Type B pancreatic cell (in vitro differentiated cells): ENCODE measurements around the gene CNTFR. TPM values are rescaled to one million over a fixed set of nuclear protein-coding genes. Genes with fewer than 3 reads are reported as not detected.

ENCODE experiments used
- DNase-seq: peaks from one replicate; pipeline ENCODE4 v3.0.0; 2021; ENCODE audit warnings: mixed read lengths; ENCODE audit not compliant: unreplicated experiment; ENCODE audit errors: extremely low spot score
- H3K27ac Mint-ChIP-seq: 2 replicates; pipeline ENCODE4 v1.8.0; 2021; ENCODE audit warnings: mild to moderate bottlenecking, mixed read lengths
- H3K27me3 Mint-ChIP-seq: 2 replicates; pipeline ENCODE4 v1.8.0; 2021; ENCODE audit warnings: mixed read lengths
- H3K36me3 Mint-ChIP-seq: 2 replicates; pipeline ENCODE4 v1.8.0; 2021; ENCODE audit warnings: mixed read lengths
- H3K4me1 Mint-ChIP-seq: one replicate; pipeline ENCODE4 v1.8.0; 2021; ENCODE audit warnings: mixed read lengths; ENCODE audit not compliant: unreplicated experiment
- H3K4me3 Mint-ChIP-seq: 2 replicates; pipeline ENCODE4 v1.8.0; 2021; ENCODE audit warnings: mild to moderate bottlenecking, mixed read lengths
- H3K9me3 Mint-ChIP-seq: 2 replicates; pipeline ENCODE4 v1.8.0; 2021; ENCODE audit warnings: mixed read lengths
- CTCF ChIP-seq: fragments of 200-600 bp; sonication (generic); conservative IDR thresholded peaks from 2 replicates; pipeline ENCODE4 v1.5.0; 2021; ENCODE audit warnings: antibody characterized with exemption, mild to moderate bottlenecking
- total RNA-seq: library from RNA; stranded (reverse); gene quantifications from 2 replicates; pipeline ENCODE4 v1.2.1, GENCODE V29; 2021; ENCODE audit warnings: low replicate concordance

Gene CNTFR
- total RNA-seq, 1 donor from 2014 or later = 24.2 TPM

GRCh38 chr9:34611811-34612787 is 22.6 kb upstream of the CNTFR start, which contains the start of gene RPP25L:
TSS of gene RPP25L (minus strand) at chr9:34612097. CDS start at chr9:34611296, 801 bp downstream.
- Mint-ChIP-seq H3K27me3 (no peaks in the 10 kb centered on the region), H3K36me3 (peaks cover 11% of the 10 kb centered on the region), H3K4me1 (peaks cover 23% of the 10 kb centered on the region), H3K27ac (peak within 1 kb of the TSS; percentile 92), H3K4me3 (peak within 1 kb of the TSS; percentile 93), H3K9me3 (no peaks in the 10 kb centered on the region)
- TF ChIP-seq CTCF = no peak
- DNase-seq = peak; percentile 86

DNA sequence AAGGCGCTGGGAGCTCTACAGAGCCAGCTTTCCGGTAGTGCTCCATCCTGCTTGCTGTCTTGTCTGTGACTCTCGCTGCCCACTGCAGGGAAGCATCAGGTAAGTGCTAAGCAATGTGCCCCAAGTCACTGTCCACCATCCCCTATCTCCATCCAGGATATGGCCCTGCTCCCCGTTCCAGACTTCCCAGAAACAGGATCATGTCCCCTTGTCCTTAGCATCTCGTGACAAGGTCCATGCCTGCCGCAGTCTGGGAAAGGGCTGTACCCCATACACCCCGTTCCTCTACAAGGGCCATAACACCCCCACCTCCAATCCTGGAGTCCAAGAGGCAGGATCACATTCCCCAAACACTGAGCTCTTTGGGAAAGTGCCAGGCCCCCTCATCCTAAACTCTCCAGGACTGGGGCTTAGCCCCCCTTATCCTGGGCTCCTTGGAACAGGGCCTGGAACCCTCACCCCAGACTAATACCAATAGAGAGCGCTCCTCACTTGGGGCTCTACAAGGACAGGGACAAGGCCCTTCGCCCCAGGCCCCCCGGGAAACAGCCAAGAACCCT is 21.8 kb upstream of the CNTFR start:
- TF ChIP-seq CTCF = no peak
- Mint-ChIP-seq H3K36me3 (peaks cover 6% of the 10 kb centered on the region), H3K4me3 (peak overlapping the region; percentile 93), H3K4me1 (peaks cover 23% of the 10 kb centered on the region), H3K27ac (peak overlapping the region; percentile 92), H3K27me3 (no peaks in the 10 kb centered on the region), H3K9me3 (no peaks in the 10 kb centered on the region)
- no peak for DNase-seq

DNA sequence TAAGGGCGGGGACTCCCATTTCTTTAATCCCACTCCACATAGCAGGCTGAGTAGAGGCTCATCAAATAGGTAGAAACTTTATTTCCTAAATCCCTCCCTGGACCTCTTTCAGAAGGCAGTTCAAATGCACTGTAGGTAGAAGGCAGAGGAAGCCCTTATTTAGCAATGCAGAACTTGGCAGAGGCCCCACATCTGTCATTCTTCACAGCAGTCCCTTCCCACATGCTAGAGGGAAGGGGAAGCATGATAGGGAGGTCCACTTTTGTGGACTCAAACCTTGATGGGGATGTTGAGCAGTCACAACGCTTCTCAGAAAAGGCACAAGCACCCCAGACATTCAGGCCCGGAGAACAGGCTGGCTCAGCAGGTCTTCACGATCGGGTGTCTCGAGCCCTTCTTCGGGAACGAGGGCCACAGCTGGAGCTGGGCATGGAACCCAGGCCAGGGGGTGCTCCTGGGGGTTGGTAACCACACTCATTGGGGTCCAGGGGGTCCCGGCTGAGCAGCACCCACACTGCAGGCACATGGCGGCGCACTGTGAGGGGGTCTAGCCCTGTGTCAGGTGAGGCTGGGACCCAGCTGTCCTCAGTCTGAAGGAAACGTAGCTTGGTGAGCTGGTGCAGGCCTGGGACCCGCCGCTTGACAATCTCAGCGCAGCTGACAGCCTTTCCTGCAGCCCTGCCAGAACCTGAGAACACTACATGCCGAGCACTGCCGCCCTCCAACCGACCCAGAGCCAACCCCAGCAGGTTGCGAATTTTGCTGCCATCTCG is 21.1 kb upstream of the CNTFR start:
- H3K36me3 Mint-ChIP-seq = peaks cover 3% of the 10 kb centered on the region
- no peak for TF ChIP-seq CTCF
- H3K27ac Mint-ChIP-seq = peak overlapping the region; percentile 59
- peaks cover 23% of the 10 kb centered on the region for H3K4me1 Mint-ChIP-seq
- H3K4me3 Mint-ChIP-seq = peak overlapping the region; percentile 93
- no peaks in the 10 kb centered on the region for H3K27me3 Mint-ChIP-seq
- no peak for DNase-seq
- H3K9me3 Mint-ChIP-seq = no peaks in the 10 kb centered on the region

DNA sequence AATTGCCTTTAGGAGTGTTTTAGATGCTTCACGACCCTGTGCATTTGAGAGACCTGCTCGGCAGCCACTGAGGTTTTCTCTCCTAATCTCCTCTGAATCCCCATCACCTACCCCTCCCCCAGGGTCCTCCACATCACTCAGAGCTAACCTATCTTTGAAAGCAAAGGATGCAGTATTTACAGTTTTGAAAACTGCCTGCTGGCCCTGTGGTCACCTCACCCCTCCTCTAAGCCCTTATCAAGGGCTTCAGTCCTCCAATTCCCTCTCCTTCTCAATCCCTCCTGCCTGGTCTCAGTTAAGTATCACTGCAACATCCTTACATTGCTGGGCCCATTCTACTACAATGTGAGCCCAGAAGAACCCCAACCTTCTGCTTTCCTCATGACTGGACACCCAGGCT is 17.8 kb upstream of the CNTFR start:
- H3K4me3 Mint-ChIP-seq = no peak overlapping the region
- H3K27ac Mint-ChIP-seq = no peak overlapping the region
- H3K9me3 Mint-ChIP-seq = no peaks in the 10 kb centered on the region
- no peak for TF ChIP-seq CTCF
- H3K36me3 Mint-ChIP-seq = no peaks in the 10 kb centered on the region
- H3K4me1 Mint-ChIP-seq = peaks cover 11% of the 10 kb centered on the region
- H3K27me3 Mint-ChIP-seq = peaks cover 10% of the 10 kb centered on the region
- no peak for DNase-seq

GRCh38 chr9:34606905-34607304 is 17.4 kb upstream of the CNTFR start:
- no peak overlapping the region for H3K4me3 Mint-ChIP-seq
- no peak overlapping the region for H3K27ac Mint-ChIP-seq
- peaks cover 11% of the 10 kb centered on the region for H3K4me1 Mint-ChIP-seq
- peaks cover 10% of the 10 kb centered on the region for H3K27me3 Mint-ChIP-seq
- no peak for DNase-seq
- no peaks in the 10 kb centered on the region for H3K9me3 Mint-ChIP-seq
- H3K36me3 Mint-ChIP-seq = no peaks in the 10 kb centered on the region
- TF ChIP-seq CTCF = no peak
